ENCODE data around the gene ZKSCAN5. TPM values are rescaled to one million over a fixed set of nuclear protein-coding genes. Genes with fewer than 3 reads are reported as not detected.
A peak's percentile ranks its signal among the peaks of the same experiment; 100 is the strongest.
"Not testable (repeated sequence)": the region's sequence is repeated elsewhere in the genome, so short reads cannot be mapped to it uniquely, and the experiment has no call there.

ZKSCAN5 gene
- total RNA-seq, 4 donors from 2014 or later: 3.1 to 15.5 (median 9.2) TPM

DNA sequence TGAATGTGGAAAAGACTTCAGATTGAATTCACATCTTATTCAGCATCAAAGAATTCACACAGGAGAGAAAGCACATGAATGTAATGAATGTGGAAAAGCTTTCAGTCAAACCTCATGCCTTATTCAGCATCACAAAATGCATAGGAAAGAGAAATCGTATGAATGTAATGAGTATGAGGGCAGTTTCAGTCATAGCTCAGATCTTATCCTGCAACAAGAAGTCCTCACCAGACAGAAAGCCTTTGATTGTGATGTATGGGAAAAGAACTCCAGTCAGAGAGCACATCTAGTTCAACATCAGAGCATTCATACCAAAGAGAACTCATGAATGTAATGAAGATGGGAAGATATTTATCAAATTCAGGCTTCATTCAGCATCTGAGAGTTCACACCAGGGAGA is 68.8 kb downstream of the ZKSCAN5 start:
- Histone ChIP-seq H3K27ac (no peak overlapping the region), H3K4me1 (no peaks in the 10 kb centered on the region), H3K36me3 (no peaks in the 10 kb centered on the region), H3K27me3 (no peaks in the 10 kb centered on the region), H3K9me3 (no peaks in the 10 kb centered on the region), H3K4me3 (no peak overlapping the region)
- intact Hi-C loops (cut with DNase I; ENCODE audit: low total_unique reads): no loop called here
- TF ChIP-seq, protein P1, sequence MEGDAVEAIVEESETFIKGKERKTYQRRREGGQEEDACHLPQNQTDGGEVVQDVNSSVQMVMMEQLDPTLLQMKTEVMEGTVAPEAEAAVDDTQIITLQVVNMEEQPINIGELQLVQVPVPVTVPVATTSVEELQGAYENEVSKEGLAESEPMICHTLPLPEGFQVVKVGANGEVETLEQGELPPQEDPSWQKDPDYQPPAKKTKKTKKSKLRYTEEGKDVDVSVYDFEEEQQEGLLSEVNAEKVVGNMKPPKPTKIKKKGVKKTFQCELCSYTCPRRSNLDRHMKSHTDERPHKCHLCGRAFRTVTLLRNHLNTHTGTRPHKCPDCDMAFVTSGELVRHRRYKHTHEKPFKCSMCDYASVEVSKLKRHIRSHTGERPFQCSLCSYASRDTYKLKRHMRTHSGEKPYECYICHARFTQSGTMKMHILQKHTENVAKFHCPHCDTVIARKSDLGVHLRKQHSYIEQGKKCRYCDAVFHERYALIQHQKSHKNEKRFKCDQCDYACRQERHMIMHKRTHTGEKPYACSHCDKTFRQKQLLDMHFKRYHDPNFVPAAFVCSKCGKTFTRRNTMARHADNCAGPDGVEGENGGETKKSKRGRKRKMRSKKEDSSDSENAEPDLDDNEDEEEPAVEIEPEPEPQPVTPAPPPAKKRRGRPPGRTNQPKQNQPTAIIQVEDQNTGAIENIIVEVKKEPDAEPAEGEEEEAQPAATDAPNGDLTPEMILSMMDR (IDR thresholded peaks at IDR 0.05): no peak
- no peak for TF ChIP-seq POLR2A (IDR thresholded peaks at IDR 0.05)
- no peak for DNase-seq

DNA sequence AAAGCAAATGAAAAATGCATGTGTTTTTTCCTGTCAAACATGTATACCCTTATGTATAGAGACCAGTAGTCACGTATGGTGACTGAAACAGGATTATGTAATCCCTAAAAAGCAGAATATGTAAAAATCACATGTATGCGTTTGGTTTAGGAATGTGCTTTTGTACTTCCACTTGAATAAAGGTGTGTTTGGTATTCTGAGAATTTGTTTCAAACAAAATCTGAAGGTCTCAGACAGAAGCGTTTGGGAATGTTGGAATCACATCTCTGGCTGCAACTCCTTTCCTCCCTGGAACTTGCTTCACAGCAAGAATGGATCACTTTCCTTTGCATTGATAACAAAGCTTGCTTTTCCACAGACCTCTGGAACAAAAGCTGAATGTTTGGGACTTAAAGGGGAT is 71.8 kb downstream of the ZKSCAN5 start:
- Histone ChIP-seq H3K9me3 (no peaks in the 10 kb centered on the region), H3K4me3 (no peak overlapping the region), H3K27ac (no peak overlapping the region), H3K27me3 (no peaks in the 10 kb centered on the region), H3K36me3 (no peaks in the 10 kb centered on the region), H3K4me1 (no peaks in the 10 kb centered on the region)
- TF ChIP-seq POLR2A (IDR thresholded peaks at IDR 0.05): no peak
- TF ChIP-seq, protein P1 (IDR thresholded peaks at IDR 0.05): no peak
- no peak for DNase-seq
- intact Hi-C loops (cut with DNase I; ENCODE audit: low total_unique reads): no loop called here

DNA sequence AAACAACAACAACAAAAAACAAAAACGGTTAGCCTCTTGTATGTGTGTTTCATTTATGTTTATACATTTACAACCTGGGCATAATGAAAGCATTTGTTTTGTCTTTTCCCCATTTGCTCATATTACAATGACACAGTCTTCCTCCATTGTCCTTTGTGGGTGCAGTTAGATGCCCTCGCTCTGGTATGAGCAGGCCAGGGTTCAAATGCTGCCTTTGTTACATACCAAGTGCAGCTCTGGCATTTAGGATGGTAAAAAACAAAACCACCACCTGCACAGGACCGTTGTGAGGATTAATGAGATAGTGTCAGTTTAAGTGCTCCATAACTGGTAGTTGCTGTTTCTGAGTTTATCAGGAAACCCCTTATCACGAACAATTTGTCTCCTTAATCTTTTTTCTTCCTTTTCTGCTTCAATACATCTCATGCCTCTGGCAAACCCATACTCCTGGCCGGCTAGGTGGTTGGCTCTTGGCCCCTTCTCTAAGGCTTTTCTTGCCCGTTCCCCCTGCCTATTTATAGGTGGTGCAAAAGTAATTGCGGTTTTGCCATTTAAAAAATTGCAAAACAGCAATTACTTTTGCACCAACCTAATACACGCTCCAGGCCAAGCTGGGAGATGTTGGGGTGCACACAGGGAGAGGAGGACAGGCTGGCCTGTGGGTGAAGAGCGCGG is 75.0 kb downstream of the ZKSCAN5 start:
- intact Hi-C loops (cut with DNase I; ENCODE audit: low total_unique reads): no loop called here
- H3K9me3 ChIP-seq: no peaks in the 10 kb centered on the region
- H3K36me3 ChIP-seq: no peaks in the 10 kb centered on the region
- DNase-seq: no peak
- H3K27ac ChIP-seq: peak overlapping the region in 1 of 2 donors; percentile 76
- no peak for TF ChIP-seq POLR2A (IDR thresholded peaks at IDR 0.05)
- TF ChIP-seq, protein P1 (IDR thresholded peaks at IDR 0.05): no peak
- H3K27me3 ChIP-seq: no peaks in the 10 kb centered on the region
- peak overlapping the region; percentile 47 to 63 for H3K4me3 ChIP-seq
- no peaks in the 10 kb centered on the region for H3K4me1 ChIP-seq

DNA sequence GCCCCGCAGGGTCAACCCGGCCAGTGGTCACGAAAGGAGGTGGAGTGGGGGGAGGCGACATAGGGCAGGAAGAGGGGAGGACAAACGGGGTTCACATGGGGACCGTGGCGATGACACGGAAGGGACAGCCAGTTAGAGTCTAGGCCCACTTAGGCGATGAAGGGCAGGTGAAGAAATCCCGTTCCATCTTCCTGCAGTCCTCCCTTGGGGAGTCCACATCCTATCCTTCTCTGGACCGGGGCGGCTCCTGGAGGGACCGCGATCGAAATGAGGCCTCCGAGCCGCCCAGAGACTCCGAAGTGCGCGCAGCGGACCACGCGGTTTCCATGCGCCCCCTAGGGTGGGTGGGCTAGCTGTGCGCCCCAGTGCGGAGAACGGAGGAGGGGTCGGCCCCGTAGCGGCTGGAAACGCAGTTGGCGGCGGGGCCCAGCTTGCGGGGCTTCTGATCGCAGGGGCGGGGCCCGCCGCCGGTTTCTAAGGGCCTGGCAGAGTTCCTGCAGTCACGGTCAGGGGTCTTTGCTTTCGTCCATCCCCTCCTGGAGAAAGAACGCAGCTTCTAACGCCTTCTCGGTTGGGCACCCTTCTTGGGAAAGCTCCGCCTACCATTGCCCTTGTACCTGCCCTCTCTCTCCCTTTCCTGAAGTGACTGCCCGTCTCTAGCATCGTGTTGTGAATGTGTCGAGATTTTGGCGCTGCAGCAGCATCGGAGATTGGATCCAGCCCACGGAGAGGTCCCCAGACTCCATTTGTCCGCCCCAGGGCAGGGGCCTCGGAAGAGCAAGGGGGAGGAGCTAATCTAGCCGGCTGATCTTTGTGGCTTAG is 75.7 kb downstream of the ZKSCAN5 start:
- intact Hi-C loops (cut with DNase I; ENCODE audit: low total_unique reads): no loop called here

DNA sequence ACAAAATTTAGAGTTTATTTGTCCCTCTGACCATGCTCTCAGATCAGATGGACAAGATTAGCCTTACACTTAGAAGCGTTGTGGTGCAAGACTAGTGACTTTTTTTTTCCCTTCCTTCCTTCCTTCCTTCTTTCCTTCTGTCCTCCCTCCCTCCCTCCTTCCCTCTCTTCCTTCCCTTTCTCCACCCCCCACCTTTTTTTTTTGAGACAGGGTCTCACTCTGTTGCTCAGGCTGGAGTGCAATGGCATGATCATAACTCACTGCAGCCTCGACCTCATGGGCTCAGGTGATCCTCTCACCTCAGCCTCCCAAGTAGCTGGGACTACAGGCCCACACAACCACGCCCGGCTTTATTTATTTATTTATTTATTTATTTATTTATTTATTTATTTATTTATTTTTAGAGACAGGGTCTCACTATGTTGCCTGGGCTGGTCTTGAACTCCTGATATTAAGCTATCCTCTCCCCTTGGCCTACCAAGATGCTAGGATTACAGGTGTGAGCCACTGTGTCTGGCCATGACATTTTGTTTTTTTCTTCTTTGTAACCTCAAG is 76.4 kb downstream of the ZKSCAN5 start:
- peak overlapping the region; percentile 18 to 76 for H3K27ac ChIP-seq

More for the DNA sequence above, 75.7 kb downstream of the ZKSCAN5 start:
- Histone ChIP-seq H3K27me3 (no peaks in the 10 kb centered on the region), H3K4me1 (no peaks in the 10 kb centered on the region), H3K36me3 (no peaks in the 10 kb centered on the region), H3K4me3 (peak overlapping the region; percentile 47 to 63), H3K27ac (peak overlapping the region; percentile 18 to 76), H3K9me3 (no peaks in the 10 kb centered on the region)
- DNase-seq: peak; percentile 35 to 54
- no peak for TF ChIP-seq POLR2A (IDR thresholded peaks at IDR 0.05)
- TF ChIP-seq, protein P1 (IDR thresholded peaks at IDR 0.05): peak in 3 of 4 experiments; percentile 23 to 60 (median 37)

More for the DNA sequence above, 76.4 kb downstream of the ZKSCAN5 start:
- H3K36me3 ChIP-seq; intact Hi-C loops (cut with DNase I; ENCODE audit: low total_unique reads); H3K4me1 ChIP-seq; H3K9me3 ChIP-seq; DNase-seq; H3K27me3 ChIP-seq: not testable (repeated sequence)
- peak overlapping the region; percentile 47 to 63 for H3K4me3 ChIP-seq

Other genes starting within 250 kb of the ZKSCAN5 start
- not detected for gene MYH16, start 231.8 kb upstream of the ZKSCAN5 start, total RNA-seq
- gene ARPC1A, start 178.8 kb upstream of the ZKSCAN5 start, total RNA-seq: 100 to 1,000 TPM in 3 of 4 donors, 10 to 100 TPM in 1; 76.5 to 118 (median 103) TPM
- gene ARPC1B, start 129.9 kb upstream of the ZKSCAN5 start, total RNA-seq: 100 to 1,000 TPM in 3 of 4 donors, 10 to 100 TPM in 1; 74.5 to 275 (median 196) TPM
- gene PDAP1, start 96.1 kb upstream of the ZKSCAN5 start, total RNA-seq: 100 to 1,000 TPM in 1 of 4 donors, 10 to 100 TPM in 3; 39.9 to 185 (median 72.1) TPM
- gene BUD31, start 95.7 kb upstream of the ZKSCAN5 start, total RNA-seq: 10 to 100 TPM; 29.4 to 93.2 (median 54.4) TPM
- gene PTCD1, start 65.9 kb upstream of the ZKSCAN5 start, total RNA-seq: 10 to 100 TPM in 1 of 4 donors, 1 to 10 TPM in 3; 1.2 to 17.4 (median 7.5) TPM
- 10 to 100 TPM; 23.8 to 67.9 (median 38.4) TPM for gene CPSF4, start 65.7 kb upstream of the ZKSCAN5 start, total RNA-seq
- 100 to 1,000 TPM; 135 to 598 (median 384) TPM for gene ATP5MF, start 38.5 kb upstream of the ZKSCAN5 start, total RNA-seq
- gene ZNF789, start 31.8 kb upstream of the ZKSCAN5 start, total RNA-seq: 10 to 100 TPM in 3 of 4 donors, 1 to 10 TPM in 1; 1.5 to 24.5 (median 16.8) TPM
- gene ZNF394, start 4.4 kb upstream of the ZKSCAN5 start, total RNA-seq: 10 to 100 TPM; 22.8 to 55.0 (median 43.3) TPM
- gene FAM200A, start 47.5 kb downstream of the ZKSCAN5 start, total RNA-seq: 10 to 100 TPM in 1 of 4 donors, 1 to 10 TPM in 3; 1.3 to 22.6 (median 5.1) TPM
- 100 to 1,000 TPM in 2 of 4 donors, 10 to 100 TPM in 2; 37.1 to 142 (median 99.9) TPM for gene ZNF655, start 54.0 kb downstream of the ZKSCAN5 start, total RNA-seq
- gene TMEM225B, start 93.6 kb downstream of the ZKSCAN5 start, total RNA-seq: 1 to 10 TPM in 1 of 4 donors, under 1 TPM in 3; 0.29 to 2.2 (median 0.66) TPM
- 10 to 100 TPM in 3 of 4 donors, 1 to 10 TPM in 1; 6.8 to 26.9 (median 22.8) TPM for gene ZSCAN25, start 112.3 kb downstream of the ZKSCAN5 start, total RNA-seq
- gene CYP3A5, start 175.3 kb downstream of the ZKSCAN5 start, total RNA-seq: 10 to 100 TPM in 1 of 4 donors, 1 to 10 TPM in 1, under 1 TPM in 1, not detected in 1; 0.51 to 17.3 (median 4.4) TPM
- under 1 TPM in 1 of 4 donors, not detected in 3; 0.91 TPM for gene CYP3A7, start 230.5 kb downstream of the ZKSCAN5 start, total RNA-seq

Data from uterus (tissue), 4 donors.